ENCODE measurements around the gene PPP1R12B.
"Not testable (repeated sequence)": the region's sequence is repeated elsewhere in the genome, so short reads cannot be mapped to it uniquely, and the experiment has no call there.

Gene PPP1R12B

DNA sequence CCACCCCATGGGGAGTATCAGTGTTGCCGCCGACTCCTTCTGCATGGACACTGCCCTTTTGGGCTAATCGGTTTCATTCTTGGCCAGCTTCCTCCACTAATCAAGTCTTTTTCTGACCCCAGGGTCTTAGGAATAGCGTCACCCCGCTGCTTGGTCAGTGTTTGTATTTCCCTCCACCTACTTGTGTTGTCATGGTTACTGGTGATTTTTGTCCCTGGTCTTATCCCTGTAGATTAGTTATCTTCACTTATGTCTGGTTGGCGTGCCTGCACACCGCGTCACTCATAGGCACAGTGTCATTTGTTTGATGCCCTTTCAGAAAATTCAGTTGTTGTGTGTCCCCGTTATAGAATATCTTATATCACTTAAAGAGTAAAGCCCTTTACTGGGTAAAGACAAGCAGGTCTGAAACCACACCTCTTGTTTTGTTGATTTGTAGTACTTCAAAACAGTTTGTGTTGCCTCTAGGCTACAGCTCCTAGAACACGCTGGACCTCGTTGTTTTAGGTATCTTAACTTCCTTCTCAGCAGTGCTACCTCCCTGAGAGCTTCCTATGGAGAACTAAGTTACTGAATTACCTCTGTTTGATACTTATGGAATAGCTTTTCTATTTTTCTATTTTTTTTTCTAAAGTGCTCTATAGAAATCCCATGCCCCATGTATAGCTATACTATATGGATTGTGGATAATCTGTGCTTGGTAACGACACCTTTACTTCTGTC, 868 bp downstream of the PPP1R12B start:
- Histone ChIP-seq H3K27ac (ENCODE audit: low read depth, low read length) (no peak overlapping the region), H3K27me3 (ENCODE audit: control insufficient read depth in 1 of 2, insufficient read depth in 2 of 2, low read length in 2 of 2) (no peaks in the 10 kb centered on the region), H3K4me1 (ENCODE audit: control insufficient read depth in 1 of 2, insufficient read depth in 2 of 2, low read length in 2 of 2) (peaks cover 0 to 13% of the 10 kb centered on the region in 2 donors), H3K36me3 (ENCODE audit: control insufficient read depth in 1 of 2, insufficient read depth in 2 of 2, low read length in 2 of 2) (no peaks in the 10 kb centered on the region), H3K9ac (ENCODE audit: low read depth in 1 of 2, low read length in 2 of 2) (peak overlapping the region; percentile 80 to 88), H3K4me3 (ENCODE audit: low read depth in 1 of 2, low read length in 2 of 2) (peak overlapping the region; percentile 92 to 96), H3K9me3 (ENCODE audit: control insufficient read depth in 1 of 2, low read length in 2 of 2) (no peaks in the 10 kb centered on the region)

DNA sequence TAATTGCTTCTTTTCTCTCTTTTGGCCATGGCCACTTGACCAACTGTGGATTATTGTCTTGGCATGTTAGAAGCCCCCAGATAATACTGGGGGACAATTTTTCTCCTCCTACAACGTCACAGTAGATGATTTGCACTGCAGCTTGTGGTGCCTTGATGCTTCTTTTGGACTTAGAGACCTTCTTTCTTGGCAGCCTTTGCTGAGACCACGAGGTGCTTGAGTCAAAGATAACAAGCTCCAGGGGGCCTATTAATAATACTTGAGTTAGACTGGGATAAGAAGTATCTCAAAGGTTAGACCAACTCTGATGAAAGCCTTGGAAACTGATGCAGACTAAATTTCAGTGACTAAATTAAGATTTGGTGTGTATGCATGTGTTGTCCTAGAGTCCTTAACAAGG, 3.2 kb downstream of the PPP1R12B start:
- H3K9ac ChIP-seq (ENCODE audit: low read depth in 1 of 2, low read length in 2 of 2): no peak overlapping the region
- no peak overlapping the region for H3K27ac ChIP-seq (ENCODE audit: low read depth, low read length)
- H3K9me3 ChIP-seq (ENCODE audit: control insufficient read depth in 1 of 2, low read length in 2 of 2): no peaks in the 10 kb centered on the region
- no peaks in the 10 kb centered on the region for H3K27me3 ChIP-seq (ENCODE audit: control insufficient read depth in 1 of 2, insufficient read depth in 2 of 2, low read length in 2 of 2)
- no peak overlapping the region for H3K4me3 ChIP-seq (ENCODE audit: low read depth in 1 of 2, low read length in 2 of 2)
- no peaks in the 10 kb centered on the region for H3K36me3 ChIP-seq (ENCODE audit: control insufficient read depth in 1 of 2, insufficient read depth in 2 of 2, low read length in 2 of 2)
- peaks cover 0 to 13% of the 10 kb centered on the region in 2 donors for H3K4me1 ChIP-seq (ENCODE audit: control insufficient read depth in 1 of 2, insufficient read depth in 2 of 2, low read length in 2 of 2)

DNA sequence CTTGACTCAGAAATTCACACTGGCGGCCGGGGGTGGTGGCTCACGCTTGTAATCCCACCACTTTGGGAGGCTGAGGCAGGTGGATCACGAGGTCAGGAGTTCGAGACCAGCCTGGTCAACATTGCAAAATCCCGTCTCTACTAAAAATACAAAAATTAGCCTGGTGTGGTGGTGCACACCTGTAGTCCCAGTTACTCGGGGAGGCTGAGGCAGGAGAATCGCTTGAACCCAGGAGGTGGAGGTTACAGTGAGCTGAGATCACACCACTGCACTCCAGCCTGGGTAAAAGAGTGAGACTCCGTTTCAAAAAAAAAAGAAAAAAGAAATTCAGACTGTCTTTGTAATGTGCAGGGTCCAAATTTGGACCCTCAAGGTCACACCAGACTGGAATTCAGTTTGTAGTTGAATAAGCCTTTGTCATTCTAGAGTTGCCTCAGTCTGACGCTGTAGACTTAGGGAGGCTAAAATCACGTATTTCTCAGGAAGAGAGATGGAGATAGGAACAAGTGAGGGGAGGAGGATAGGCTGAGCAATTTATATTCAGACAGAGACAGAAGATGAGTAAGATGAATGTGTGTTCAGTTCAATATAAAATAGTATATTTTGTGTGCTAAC, 4.2 kb downstream of the PPP1R12B start:
- H3K9me3 ChIP-seq (ENCODE audit: control insufficient read depth in 1 of 2, low read length in 2 of 2); H3K27me3 ChIP-seq (ENCODE audit: control insufficient read depth in 1 of 2, insufficient read depth in 2 of 2, low read length in 2 of 2); H3K27ac ChIP-seq (ENCODE audit: low read depth, low read length); H3K9ac ChIP-seq (ENCODE audit: low read depth in 1 of 2, low read length in 2 of 2); H3K4me3 ChIP-seq (ENCODE audit: low read depth in 1 of 2, low read length in 2 of 2); H3K36me3 ChIP-seq (ENCODE audit: control insufficient read depth in 1 of 2, insufficient read depth in 2 of 2, low read length in 2 of 2): not testable (repeated sequence)
- peaks cover 0 to 13% of the 10 kb centered on the region in 2 donors for H3K4me1 ChIP-seq (ENCODE audit: control insufficient read depth in 1 of 2, insufficient read depth in 2 of 2, low read length in 2 of 2)

DNA sequence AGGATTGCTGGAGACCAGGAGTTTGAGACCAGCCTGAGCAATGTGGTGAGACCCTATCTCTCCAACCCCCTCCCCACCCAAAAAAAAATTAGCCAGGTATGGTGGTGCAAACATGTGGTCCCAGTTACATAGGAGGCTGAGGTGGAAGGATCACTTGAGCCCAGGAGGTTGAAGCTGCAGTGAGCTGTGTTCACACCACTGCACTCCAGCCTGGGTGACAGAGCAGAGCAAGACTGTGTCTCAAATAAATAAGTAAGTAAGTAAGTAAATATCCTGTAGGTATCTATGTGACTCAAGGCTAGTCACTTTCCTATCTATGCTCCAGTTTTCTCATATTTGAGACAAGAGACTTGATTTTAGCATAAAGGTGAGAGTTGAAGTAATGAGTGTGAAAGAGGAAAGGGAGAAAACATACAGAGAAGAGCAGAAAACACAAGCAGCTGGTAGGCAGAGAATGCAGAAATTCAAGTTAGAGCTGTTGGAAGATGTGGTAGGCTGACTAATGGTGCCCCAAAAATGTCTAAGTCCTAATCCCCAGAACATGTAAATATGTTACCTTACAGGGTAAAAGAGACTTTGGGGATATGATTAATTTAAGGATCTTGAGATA, 7.5 kb downstream of the PPP1R12B start:
- Histone ChIP-seq H3K9me3 (ENCODE audit: control insufficient read depth in 1 of 2, low read length in 2 of 2) (no peaks in the 10 kb centered on the region), H3K4me1 (ENCODE audit: control insufficient read depth in 1 of 2, insufficient read depth in 2 of 2, low read length in 2 of 2) (no peaks in the 10 kb centered on the region), H3K27me3 (ENCODE audit: control insufficient read depth in 1 of 2, insufficient read depth in 2 of 2, low read length in 2 of 2) (no peaks in the 10 kb centered on the region), H3K27ac (ENCODE audit: low read depth, low read length) (no peak overlapping the region), H3K4me3 (ENCODE audit: low read depth in 1 of 2, low read length in 2 of 2) (no peak overlapping the region), H3K36me3 (ENCODE audit: control insufficient read depth in 1 of 2, insufficient read depth in 2 of 2, low read length in 2 of 2) (no peaks in the 10 kb centered on the region), H3K9ac (ENCODE audit: low read depth in 1 of 2, low read length in 2 of 2) (no peak overlapping the region)

DNA sequence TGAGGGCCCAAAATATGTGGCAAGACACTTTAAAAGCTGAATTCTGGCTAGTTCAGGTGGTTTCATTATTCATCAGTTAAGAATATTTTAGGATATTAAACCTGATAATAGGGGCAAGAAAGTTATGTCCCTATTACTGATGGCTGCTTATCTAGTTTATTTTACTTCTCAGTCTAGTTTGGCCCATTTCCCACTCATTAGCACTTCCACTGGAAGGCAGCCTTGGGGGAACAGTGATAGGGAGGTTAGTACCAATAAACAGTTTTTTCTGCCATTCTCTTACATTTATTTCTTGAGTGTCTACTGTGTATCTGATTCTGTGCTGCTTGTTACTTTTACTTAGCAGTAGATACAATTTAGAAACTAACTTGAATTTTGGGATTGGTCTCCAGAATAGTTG, 9.0 kb downstream of the PPP1R12B start:
- H3K9me3 ChIP-seq (ENCODE audit: control insufficient read depth in 1 of 2, low read length in 2 of 2): no peaks in the 10 kb centered on the region
- H3K4me1 ChIP-seq (ENCODE audit: control insufficient read depth in 1 of 2, insufficient read depth in 2 of 2, low read length in 2 of 2): no peaks in the 10 kb centered on the region
- H3K27me3 ChIP-seq (ENCODE audit: control insufficient read depth in 1 of 2, insufficient read depth in 2 of 2, low read length in 2 of 2): no peaks in the 10 kb centered on the region
- no peak overlapping the region for H3K27ac ChIP-seq (ENCODE audit: low read depth, low read length)
- no peak overlapping the region for H3K4me3 ChIP-seq (ENCODE audit: low read depth in 1 of 2, low read length in 2 of 2)
- H3K9ac ChIP-seq (ENCODE audit: low read depth in 1 of 2, low read length in 2 of 2): no peak overlapping the region
- no peaks in the 10 kb centered on the region for H3K36me3 ChIP-seq (ENCODE audit: control insufficient read depth in 1 of 2, insufficient read depth in 2 of 2, low read length in 2 of 2)

DNA sequence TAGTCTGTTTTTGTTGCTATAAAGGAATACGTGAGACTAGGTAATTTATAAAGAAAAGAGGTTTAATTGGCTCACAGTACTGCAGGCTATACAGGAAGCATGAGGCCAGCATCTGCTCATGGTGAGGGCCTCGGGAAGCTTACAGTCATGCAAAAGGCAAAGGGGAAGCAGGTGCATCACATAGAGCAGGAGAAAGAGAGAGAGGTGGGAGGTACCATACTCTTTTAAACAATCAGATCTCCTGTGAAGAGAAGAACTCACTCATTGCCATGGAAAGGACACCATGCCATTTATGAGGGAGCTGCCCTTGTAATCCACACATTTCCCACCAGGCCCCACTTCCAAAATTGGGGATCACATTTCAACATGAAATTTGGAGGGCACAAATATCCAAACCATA, 12.7 kb downstream of the PPP1R12B start:
- Histone ChIP-seq H3K4me1 (ENCODE audit: control insufficient read depth in 1 of 2, insufficient read depth in 2 of 2, low read length in 2 of 2) (no peaks in the 10 kb centered on the region), H3K4me3 (ENCODE audit: low read depth in 1 of 2, low read length in 2 of 2) (no peak overlapping the region), H3K9me3 (ENCODE audit: control insufficient read depth in 1 of 2, low read length in 2 of 2) (no peaks in the 10 kb centered on the region), H3K27me3 (ENCODE audit: control insufficient read depth in 1 of 2, insufficient read depth in 2 of 2, low read length in 2 of 2) (no peaks in the 10 kb centered on the region), H3K9ac (ENCODE audit: low read depth in 1 of 2, low read length in 2 of 2) (no peak overlapping the region), H3K27ac (ENCODE audit: low read depth, low read length) (no peak overlapping the region), H3K36me3 (ENCODE audit: control insufficient read depth in 1 of 2, insufficient read depth in 2 of 2, low read length in 2 of 2) (no peaks in the 10 kb centered on the region)

DNA sequence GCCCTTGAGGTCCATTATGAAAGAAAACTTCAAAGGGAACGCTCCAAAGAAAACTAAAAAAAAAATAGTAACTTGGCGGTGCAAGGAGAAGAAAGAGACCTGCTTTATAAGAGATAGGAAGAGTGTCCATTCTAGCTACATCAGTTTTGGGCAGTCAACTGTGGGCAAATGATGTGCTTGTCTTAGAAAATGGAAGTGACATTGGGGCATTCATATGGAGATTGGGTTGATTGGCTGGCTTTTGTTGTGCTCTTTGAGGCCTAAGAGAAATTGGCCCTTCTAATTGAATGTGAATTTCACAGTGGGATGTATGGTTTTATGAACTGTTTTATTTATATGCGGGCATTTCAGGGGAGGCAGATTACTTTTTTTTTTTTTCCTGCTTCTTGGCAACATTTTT, 13.2 kb downstream of the PPP1R12B start:
- no peaks in the 10 kb centered on the region for H3K4me1 ChIP-seq (ENCODE audit: control insufficient read depth in 1 of 2, insufficient read depth in 2 of 2, low read length in 2 of 2)
- no peaks in the 10 kb centered on the region for H3K36me3 ChIP-seq (ENCODE audit: control insufficient read depth in 1 of 2, insufficient read depth in 2 of 2, low read length in 2 of 2)
- no peak overlapping the region for H3K9ac ChIP-seq (ENCODE audit: low read depth in 1 of 2, low read length in 2 of 2)
- no peak overlapping the region for H3K4me3 ChIP-seq (ENCODE audit: low read depth in 1 of 2, low read length in 2 of 2)
- H3K27ac ChIP-seq (ENCODE audit: low read depth, low read length): no peak overlapping the region
- no peaks in the 10 kb centered on the region for H3K27me3 ChIP-seq (ENCODE audit: control insufficient read depth in 1 of 2, insufficient read depth in 2 of 2, low read length in 2 of 2)
- H3K9me3 ChIP-seq (ENCODE audit: control insufficient read depth in 1 of 2, low read length in 2 of 2): no peaks in the 10 kb centered on the region

DNA sequence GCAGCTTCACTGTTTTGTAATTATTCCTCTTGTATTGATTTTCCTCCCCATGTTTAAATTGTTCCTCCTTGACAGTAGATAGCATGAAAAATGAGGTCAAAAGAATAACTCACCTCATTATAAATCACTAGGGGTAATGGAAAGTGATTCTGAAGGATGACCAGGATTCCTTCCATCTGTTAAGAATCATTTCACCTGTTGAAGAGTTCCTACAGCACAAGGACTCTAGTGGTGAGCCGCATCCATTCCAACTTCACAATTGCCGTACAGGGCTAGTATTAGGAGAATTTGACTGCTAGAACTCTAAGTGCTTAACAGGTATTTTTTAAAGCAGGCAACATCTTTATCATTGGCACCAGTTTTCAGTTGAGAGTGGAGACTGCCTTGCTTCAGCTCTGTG, 13.7 kb downstream of the PPP1R12B start:
- Histone ChIP-seq H3K27ac (ENCODE audit: low read depth, low read length) (no peak overlapping the region), H3K27me3 (ENCODE audit: control insufficient read depth in 1 of 2, insufficient read depth in 2 of 2, low read length in 2 of 2) (no peaks in the 10 kb centered on the region), H3K9me3 (ENCODE audit: control insufficient read depth in 1 of 2, low read length in 2 of 2) (no peaks in the 10 kb centered on the region), H3K4me1 (ENCODE audit: control insufficient read depth in 1 of 2, insufficient read depth in 2 of 2, low read length in 2 of 2) (no peaks in the 10 kb centered on the region), H3K36me3 (ENCODE audit: control insufficient read depth in 1 of 2, insufficient read depth in 2 of 2, low read length in 2 of 2) (no peaks in the 10 kb centered on the region), H3K9ac (ENCODE audit: low read depth in 1 of 2, low read length in 2 of 2) (no peak overlapping the region), H3K4me3 (ENCODE audit: low read depth in 1 of 2, low read length in 2 of 2) (no peak overlapping the region)

DNA sequence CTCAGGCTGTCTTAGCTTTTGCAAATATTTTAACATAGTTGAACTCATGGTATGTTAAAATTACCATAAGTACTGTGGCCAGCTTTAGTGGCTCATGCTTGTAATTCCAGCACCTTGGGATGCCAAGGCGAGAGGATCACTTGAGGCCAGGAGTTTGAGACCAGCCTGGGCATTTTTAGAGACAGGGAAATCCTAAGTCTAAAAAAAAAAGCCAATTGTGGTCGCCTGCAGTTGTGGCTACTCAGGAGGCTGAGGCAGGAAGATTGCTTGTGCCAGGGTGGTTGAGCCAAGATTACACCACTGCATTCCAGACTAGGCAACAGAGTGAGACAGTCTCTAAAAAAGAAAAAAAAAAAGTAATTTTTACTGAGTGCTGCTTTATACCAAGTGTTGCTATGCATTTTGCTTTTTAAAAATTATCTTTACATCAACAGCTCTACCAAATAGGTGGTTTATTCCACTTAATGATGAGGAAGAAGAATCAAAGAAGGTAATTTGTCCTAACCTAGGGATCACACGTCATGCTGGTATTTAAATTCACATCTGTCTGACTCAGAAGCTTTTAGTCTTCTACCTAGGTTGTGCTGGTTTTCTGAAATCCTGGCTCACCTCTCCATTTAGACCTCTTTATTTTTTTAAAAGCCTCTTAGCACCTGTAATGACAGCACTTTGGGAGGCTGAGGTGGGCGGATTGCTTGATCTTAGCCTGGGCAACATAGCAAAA, 16.8 kb downstream of the PPP1R12B start:
- H3K36me3 ChIP-seq (ENCODE audit: control insufficient read depth in 1 of 2, insufficient read depth in 2 of 2, low read length in 2 of 2): no peaks in the 10 kb centered on the region
- no peak overlapping the region for H3K4me3 ChIP-seq (ENCODE audit: low read depth in 1 of 2, low read length in 2 of 2)
- no peaks in the 10 kb centered on the region for H3K27me3 ChIP-seq (ENCODE audit: control insufficient read depth in 1 of 2, insufficient read depth in 2 of 2, low read length in 2 of 2)
- H3K4me1 ChIP-seq (ENCODE audit: control insufficient read depth in 1 of 2, insufficient read depth in 2 of 2, low read length in 2 of 2): no peaks in the 10 kb centered on the region
- H3K27ac ChIP-seq (ENCODE audit: low read depth, low read length): no peak overlapping the region
- no peak overlapping the region for H3K9ac ChIP-seq (ENCODE audit: low read depth in 1 of 2, low read length in 2 of 2)
- no peaks in the 10 kb centered on the region for H3K9me3 ChIP-seq (ENCODE audit: control insufficient read depth in 1 of 2, low read length in 2 of 2)

DNA sequence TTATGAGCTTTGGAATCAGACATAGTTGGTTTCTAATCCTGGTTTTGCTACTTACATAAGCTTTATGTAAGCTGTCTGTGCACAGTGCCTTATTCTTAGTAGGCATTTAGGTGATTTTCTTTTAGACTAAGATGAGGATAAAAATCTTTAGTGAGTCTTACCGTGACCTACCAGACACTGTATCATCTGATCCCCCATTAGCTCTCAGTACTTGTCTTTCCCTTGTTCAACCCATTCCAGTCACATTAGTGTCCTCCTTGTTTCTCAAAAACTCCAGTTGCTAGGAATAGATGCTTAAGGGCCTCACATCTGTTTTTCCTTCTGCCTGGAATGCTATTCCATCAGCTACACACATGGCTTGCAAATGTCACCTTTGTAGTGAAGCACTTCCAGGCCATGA, 18.8 kb downstream of the PPP1R12B start:
- Histone ChIP-seq H3K4me1 (ENCODE audit: control insufficient read depth in 1 of 2, insufficient read depth in 2 of 2, low read length in 2 of 2) (no peaks in the 10 kb centered on the region), H3K36me3 (ENCODE audit: control insufficient read depth in 1 of 2, insufficient read depth in 2 of 2, low read length in 2 of 2) (no peaks in the 10 kb centered on the region), H3K27ac (ENCODE audit: low read depth, low read length) (no peak overlapping the region), H3K9ac (ENCODE audit: low read depth in 1 of 2, low read length in 2 of 2) (no peak overlapping the region), H3K27me3 (ENCODE audit: control insufficient read depth in 1 of 2, insufficient read depth in 2 of 2, low read length in 2 of 2) (no peaks in the 10 kb centered on the region), H3K4me3 (ENCODE audit: low read depth in 1 of 2, low read length in 2 of 2) (no peak overlapping the region), H3K9me3 (ENCODE audit: control insufficient read depth in 1 of 2, low read length in 2 of 2) (no peaks in the 10 kb centered on the region)

Measured in duodenal mucosa (tissue), 2 donors.